D341Med (cell line): ENCODE measurements around the gene KICS2.

Experiments used
- DNase-seq: peaks from one replicate; pipeline ENCODE4 v3.0.0; 2012; ENCODE audit warnings: low spot score

Gene KICS2

DNA sequence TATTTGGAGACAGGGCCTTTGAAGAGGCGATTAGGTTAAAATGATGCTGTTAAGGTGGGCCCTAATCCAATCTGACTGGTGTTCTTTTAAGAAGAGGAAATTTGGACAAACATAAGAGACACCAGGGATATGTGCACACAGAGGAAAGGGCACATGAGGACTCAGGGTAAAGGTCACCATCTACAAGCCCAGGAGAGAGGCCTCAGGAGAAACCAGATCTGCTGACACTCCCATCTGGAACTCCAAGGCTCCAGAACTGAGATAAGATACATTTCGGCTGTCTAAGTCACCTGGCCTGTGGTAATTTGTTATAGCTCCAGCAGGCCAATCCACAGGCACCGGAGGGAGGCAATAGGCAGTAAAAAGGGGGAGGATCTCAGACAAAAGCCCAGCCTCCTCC, 48.6 kb downstream of the KICS2 start:
- no peak for DNase-seq
